NCI-H1048 (cell line): Measurements from ENCODE around the gene CCNH.

ENCODE experiments used
- DNase-seq: peaks from one replicate; lab custom pipeline; 2025; lab: John Stamatoyannopoulos, UW

The CCNH gene

DNA sequence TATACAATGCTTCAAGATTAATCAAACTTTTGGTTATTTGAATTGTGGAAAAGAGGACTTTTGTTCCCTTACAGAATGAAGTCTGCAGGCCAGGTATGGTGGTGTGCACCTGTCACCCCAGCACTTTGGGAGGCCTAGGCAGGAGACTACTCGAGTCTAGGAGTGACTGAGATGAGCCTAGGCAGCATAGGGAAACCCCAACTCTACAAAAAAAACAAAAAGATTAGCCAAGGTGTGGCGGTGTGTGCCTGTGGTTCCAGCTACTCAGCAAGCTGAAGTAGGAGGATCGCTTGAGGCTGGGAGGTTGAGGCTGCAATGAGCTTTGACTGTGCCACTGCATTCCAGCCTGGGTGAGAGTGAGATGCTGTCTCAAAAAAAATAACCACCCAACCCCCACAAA is 9.3 kb downstream of the CCNH start:
- no peak for DNase-seq

DNA sequence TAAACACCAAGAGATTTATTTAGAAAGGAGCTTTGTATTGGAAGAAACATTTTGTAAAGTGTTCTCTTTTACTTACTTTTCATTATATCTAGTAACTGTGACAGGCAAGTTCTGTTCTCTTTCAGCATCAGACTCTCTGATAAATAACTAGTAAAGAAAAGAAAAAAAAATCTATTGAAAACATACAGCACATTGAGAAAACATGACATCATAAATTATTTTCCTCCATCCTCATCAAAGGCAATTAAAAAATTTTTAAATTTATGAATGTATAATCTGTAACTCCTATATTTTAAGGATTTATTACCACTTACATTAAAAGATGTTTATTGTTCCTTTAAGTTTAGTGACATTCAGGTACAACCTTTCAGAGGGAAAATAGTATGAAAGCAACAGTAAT is 11.1 kb downstream of the CCNH start:
- no peak for DNase-seq

DNA sequence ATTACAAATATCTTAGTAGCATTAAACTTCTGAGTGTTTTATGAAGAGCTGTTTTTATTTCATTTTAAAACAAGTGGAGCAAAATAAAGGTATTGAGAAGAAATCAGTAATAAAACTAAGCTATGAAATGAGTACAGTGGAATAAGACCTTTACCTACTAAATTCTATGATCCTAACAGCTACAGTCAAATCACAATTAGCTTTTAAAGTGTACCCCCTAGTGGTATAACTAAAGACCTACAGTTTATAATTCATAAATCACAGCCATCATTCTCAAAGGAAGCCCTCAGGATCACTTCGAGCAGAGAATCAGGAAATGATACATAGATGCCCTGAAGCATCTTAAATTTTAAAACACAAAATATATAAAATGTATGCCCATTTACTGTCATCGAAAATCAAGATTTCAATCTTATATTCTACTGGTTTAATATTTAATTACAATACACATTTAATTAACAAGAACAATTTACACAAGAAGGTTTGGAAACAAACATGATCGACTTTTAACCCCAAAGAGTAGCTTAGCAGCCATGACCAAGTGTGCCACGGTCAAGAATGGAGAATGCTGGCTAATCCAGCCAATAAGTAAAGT is 12.3 kb downstream of the CCNH start:
- DNase-seq = no peak

DNA sequence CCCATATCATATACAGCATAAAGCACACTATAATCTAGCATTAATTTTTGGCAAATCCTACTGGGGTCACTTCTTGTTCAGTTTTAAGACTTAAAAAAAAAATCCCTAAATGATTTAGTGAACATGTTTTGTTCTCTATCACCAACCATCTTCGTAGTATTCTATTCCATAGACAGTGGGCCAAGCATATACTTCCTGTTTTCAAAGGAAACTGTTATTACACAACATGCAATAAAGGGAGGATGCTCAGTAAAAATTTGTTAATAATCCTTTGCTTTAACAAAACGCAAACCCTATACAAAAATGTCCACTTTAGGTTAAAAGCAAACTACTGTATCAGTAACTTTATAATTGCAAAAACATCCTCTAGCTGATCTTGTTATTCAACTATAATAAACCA is 13.0 kb downstream of the CCNH start:
- no peak for DNase-seq

DNA sequence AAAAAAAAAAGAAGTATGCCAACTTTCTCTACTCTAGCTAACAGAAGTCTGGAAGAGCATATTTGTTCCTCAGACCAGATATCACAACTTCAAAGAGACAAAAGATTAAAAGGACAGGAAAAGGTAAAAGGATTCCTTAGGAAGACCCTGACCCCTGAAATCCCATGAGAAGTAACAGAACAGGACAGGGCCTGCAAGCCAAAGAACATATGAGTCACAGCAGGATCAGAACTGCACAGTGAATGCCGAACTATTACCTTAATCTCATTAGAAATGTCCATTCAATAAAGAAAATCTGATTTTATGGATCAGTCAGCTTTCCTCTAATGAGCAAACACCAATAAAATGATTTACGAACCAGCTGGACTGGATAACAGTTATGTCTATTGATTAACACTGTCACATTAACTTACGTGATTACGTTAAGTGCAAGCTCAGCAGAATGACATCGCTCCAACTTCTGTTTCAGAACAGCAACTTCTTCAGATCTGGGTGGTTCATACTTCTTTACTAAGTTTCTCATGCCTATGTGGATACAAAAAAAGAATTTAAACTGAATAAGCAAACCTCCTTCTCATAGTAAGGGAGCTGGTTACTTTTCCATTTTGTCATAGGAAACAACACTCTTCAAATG is 13.6 kb downstream of the CCNH start:
- no peak for DNase-seq

DNA sequence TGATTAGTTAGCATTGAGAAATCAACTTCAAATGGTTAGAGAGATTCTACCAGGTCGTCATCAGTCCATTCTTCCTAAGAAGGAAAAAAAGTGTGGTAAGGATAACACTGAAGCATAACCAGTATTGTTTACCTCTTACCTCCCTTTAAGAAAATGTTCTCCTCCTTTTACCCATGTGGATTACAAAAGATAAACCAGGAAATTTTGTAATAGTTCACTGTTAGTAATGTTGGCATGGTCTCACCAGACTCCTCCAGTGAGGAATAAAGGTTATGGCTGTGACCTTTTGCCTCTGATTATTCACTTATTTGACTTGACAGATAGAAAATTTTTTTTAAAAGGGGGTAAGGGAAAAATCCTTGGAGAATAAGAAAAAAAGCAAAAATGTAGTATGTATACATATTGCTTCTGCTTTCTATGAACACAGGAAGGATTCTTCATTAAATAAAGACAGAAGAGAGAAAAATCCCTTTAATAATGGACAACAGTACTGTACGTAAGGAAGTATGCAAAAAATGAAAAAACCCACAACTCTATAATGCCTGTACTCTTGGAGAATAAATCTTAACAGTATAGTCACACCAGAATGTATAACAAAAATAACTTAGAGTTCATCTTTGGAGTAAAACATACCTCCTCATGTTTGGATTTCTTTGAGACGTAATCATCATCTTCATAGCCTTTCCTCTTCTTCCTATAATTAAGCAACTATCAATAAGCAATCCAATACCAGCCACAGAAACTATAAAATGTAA is 18.1 kb downstream of the CCNH start:
- DNase-seq = no peak

DNA sequence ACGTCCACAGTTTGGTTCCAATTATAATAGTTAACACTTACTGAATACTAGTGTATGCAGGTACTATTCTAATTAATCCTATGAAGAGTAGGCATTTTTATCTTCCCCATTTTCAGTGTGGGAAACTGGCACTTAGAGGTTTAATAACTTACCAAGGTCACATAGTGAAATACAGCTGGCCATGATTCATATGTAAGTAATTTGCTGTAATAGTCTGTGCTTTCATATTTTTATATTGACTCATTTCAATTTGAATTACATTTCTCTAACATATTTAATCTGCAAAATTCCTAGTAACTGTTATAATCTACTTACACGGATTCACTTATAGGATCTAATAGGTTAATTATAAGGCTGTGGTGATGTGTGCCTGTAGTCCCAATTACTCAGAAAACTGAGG is 19.4 kb downstream of the CCNH start:
- no peak for DNase-seq

DNA sequence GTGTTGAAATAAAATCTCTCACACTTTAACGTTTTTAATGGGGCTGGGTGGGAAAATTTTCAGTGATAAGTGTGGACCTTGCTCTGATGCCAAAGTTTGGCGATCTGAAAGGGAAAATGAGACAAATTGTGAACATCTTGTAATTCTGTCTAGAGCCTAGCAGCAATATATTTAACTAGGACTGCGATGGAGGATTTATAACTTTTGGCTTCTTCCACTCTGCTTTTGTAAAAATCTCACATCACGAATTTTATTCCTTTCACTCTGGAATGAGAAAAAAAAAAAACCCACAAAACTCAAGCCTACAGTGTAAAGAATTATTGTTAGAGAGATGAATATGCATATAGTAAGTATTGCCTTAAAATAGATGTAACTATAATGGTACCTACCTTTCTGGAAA is 19.9 kb downstream of the CCNH start:
- no peak for DNase-seq

DNA sequence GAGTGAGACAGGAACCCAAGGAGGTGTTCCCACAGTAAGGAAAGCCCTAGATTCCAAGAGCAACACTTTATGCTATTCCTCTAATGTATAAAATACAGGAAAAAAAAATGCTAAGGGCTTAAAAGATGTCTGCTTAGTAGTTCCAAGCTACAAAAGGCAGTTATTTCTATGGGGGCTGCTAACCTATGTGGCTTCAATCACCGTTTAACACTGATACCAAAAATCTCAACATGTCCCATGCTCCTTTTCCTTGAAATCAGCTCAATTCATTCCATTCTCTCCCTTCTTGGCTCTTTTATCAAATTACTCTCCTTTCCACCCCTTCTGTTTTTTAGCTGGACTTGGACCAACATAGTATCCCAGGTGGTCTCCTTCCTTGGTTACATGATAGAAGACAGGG is 20.6 kb downstream of the CCNH start:
- DNase-seq = no peak

DNA sequence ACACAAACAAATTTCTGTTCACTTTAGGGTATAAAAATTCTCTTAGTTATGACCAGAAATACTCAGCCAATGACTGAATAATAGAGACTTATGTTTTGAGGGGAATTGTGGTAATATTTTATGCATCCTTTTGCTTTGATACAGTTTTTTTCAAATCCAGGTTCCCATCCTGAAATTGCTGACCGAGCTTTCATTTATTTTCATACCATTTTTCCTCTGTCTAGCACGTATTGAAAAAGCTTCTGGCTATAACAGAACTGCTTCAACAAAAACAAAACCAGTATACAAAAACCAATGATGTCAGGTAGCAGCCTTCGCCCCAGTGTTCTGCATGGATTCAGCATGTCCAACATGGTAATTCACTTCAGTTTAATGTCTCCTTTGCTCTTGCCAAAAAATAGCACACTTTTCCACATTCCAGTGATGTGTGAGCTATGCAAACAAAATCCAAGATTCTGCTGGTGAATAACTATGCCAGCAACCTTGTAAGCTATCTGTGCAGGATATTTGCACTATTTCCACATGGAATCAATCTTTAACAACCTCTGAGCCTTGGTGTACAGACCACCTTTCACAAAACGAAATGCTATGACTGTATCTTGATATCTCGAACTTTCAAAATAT is 22.0 kb downstream of the CCNH start:
- DNase-seq = no peak

DNA sequence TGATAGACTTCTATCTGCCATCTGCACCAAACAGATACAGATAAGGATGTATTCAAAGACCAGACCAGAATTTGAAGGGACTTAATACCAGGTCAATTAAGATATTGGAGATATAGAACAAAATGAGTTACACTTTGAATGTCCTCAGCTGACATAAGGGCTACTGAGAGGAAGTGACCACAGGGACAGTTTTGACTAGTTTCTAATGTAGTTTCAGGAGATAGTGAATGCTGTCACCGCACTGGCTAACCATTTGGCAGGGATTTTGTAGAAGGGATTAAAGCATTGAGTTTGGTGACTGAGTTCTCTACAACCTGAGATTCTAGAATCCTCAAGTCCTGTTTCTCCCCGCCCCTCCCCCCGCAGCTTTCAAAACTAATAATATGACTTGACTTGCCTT is 22.7 kb downstream of the CCNH start:
- no peak for DNase-seq

DNA sequence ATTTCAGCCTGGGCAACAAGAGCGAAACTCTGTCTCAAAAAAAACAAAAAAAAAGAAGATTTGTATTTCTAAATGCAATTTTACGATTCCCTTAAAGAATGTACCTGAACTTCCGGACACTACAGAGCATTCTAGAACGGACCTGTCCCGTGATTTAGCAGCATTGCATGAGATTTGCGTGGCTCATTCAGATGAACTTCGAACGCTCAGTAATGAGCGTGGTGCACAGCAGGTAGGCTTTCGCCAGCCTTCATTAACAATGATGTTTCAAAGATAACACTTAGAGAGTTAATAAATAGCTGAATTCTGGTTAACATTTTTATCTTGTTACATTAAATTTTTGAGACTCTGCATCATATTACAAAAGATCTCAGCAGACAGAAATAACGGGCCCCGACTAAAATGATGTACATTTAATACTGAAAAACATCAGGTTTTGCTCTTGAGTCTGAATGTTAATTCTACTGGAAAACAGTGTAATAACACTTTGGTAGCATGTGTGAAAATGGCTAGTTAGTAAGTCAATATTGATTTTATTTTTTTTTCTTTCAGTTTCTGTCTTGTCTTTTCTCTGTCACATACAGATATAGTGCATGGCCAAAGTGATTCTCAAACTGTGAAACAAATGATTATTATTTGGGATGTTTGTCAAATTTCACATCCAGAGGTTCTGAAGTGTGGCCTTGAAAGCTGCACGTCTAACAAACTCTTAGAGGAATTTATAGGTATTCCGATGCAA is 23.3 kb downstream of the CCNH start:
- no peak for DNase-seq

DNA sequence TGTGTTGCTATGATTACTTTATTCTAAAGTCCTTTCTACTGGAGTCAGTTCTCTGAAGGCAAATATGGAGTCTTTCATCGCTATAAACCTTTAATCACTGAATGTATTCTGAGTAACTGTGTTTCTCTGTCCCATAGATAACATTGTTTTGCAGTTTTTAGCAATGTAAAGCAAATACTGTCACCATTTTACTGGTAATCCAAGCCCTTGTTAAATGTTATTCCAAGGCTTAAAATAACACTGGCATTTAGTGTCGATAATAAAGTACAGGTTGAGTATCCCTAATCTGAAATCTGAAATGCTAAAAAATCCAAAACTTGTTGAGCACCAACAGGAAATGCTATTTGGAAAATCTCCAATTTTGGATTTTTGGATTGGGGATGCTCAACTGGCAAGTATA is 24.6 kb downstream of the CCNH start:
- DNase-seq = no peak

DNA sequence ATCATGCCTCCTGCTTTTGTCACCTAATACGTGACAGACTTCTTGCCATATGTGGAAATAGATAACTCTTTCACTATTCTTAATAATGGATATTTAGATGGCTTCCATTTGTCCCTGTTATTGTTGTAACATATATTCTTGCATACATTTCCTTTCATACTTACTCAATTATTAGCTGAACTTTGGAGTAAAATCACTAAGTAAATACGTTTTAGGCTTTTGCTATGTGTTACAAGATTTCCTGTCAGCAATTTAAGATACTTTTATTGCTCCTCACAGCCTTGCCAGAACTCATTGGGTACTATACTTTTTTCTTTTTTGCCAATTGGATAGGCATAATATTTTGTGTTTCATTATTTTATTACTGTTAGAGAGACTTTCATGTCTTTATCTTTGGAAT is 26.9 kb downstream of the CCNH start:
- no peak for DNase-seq

DNA sequence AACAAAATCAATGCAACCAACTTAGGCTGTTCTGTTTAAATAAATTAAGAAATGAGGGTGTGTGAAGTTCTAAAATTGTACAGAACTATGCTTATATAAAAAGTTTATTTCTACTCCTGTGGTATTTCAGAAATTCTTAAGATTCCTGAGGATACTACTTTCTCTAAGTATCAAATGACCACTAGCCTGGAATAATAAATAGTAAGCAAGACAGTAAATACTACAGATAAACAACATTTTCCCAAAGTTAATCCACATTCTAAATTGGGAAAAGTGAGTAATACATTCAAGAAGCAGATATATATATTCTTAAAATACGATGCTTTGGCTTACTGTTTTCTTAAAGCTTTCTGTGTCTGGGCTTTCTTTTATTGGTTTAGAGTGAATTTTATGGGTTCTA is 29.5 kb downstream of the CCNH start:
- DNase-seq = no peak

DNA sequence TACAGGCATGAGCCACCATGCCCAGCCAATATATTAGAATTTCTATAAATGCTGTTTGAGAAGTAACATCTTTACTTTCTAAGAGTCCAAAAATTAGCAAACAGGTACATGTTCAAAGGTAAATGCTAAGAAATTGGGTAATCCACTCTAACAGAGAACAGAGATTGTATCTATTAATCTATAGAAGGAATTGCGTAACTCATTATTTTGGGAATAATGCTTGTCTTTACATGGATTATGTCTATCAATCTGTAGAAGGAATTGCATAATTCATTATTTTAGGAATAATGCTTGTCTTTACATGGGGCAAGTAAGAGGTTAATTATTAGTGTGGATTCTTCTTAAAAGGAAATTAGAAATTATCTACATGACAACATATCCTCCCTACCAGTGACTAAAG is 30.5 kb downstream of the CCNH start:
- DNase-seq = no peak

DNA sequence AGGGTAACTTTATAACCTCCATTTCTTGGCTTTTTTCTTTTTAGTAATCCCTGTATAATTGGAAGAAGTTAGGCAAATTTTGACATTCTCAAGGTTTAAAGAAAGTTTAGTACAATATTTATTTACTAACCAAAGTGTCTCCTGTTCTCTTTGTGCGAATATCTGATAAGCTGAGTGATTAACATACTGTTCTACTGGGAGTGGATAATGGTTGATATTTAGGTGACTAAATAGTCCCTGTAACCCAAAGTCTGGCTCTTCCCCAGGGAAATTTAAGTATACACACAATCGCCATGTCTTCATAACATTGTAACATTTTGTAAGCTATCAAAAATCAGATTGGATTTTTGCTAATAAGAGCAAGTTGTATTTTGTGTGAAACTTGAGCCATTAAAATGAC is 40.0 kb downstream of the CCNH start:
- DNase-seq = no peak

DNA sequence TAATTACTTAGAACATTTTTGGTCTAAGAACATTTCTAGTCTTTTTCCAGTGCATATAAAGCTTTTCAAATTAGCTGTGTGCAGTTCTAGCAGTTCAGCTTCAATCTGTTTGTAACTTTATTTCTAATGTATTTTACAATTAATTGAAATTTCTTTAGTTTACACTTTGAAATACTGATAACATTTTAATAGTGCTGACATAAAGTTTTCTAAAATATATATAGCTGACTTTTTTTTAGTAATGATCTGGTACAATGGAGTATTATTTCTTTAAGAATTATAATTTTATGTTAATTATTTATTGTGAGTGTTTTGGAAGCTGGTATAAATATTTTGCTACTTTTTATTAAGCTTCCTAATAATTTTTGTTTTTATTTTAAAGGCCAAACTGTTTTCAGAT is 43.3 kb downstream of the CCNH start:
- no peak for DNase-seq

DNA sequence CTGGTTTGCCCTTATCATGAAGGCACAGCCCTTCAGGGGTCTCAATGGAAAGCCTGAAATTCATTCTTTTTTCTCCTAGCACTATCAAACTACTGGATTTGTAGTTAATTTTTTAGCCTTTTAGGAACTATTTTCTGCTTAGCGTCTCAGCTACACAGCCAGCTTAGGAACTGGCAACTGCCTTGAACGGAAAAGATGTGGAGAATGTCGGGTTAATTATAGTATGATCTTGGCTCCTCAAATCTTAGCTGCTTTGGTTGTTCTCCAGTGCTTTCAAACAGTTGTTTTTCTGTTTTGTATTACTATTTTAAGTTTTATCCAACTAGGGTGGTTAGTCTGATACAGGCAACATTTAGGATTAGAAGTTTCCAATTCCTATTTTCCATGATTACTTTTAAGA is 44.1 kb downstream of the CCNH start:
- no peak for DNase-seq

DNA sequence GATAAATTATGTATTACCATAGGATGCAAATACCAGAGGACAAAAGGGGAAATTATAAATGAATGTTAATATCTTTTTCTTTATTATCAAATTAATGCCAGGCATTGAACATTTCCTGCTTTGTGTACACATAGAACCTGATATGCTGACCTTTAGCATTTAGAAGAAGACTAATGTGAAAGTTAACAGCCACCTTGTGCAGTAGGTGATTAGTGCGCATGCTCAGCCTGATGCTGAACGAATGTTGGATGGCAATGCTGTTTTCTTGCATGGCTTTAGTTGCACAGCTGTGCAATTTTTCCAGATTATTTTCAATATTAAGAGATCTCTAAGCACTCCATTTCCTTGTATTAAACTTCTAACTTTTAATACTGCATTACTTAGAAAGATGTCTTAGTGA is 45.5 kb downstream of the CCNH start:
- no peak for DNase-seq

DNA sequence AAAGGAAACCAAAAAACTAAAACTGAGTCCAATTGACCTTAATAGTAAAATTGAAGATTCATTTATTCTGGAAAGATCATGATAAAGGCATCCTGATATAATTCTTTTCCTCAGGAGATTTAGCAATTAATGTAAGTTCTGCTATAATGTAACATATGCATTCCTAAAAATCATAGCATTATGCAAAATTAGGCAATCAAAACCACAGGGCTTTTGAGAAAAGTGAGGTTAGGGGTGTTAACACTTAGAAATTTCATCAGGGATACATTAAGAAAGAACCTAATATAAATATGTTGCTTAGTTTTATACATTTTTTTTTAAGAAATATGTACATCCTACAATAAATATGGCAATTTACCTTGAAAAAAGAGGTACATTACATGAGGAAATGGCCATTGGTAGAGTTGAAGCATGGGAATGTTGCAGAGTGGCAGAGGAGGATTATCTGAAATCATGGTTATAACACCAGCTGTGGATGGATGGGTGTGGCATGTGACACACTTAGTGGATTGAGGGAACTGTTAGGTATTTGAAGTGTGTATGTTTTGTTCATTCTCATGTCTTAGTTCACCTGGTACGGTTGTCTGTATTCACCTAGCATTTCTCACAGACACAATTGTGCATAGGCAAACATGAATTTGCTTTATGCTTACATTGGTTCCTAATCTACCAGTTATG is 51.1 kb downstream of the CCNH start:
- DNase-seq = no peak

DNA sequence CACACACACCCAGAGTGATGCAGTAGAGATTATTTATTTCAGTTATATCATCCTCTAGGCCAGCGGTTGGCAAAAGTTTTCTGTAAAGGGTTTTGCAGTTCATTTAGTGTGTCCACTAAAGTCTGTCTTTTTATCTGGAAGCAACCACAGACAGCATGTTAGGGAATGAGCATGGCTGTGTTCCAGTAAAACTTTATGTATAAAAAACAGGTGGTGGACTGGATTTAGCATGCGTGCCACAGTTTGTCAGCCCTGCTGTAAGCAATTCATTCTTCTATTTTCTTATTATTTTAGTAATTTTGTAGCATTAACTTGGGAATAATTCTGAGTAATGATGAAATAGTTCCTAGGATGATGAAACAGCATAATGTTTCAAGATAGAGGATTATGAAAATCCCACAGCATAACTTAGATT is 51.7 kb downstream of the CCNH start:
- no peak for DNase-seq
